T-helper 17 cell (primary cell): ENCODE results near the gene RRP12. TPM values are rescaled to one million over a fixed set of nuclear protein-coding genes. Genes with fewer than 3 reads are reported as not detected.

Experiments used
- total RNA-seq, 4 donors: library from RNA in 2 of 4; stranded (reverse) in 2 of 4; gene quantifications; one replicate each; pipeline ENCODE4 v1.2.3 and lab custom pipeline; 2022 to 2026

The RRP12 gene
- total RNA-seq, 2 donors from 2014 or later: 138 to 231 TPM

Other genes with a start within 250 kb of the RRP12 start
- under 1 TPM; 0.44 to 0.50 TPM for gene SLIT1, start 215.4 kb downstream of the RRP12 start, total RNA-seq
- 10 to 100 TPM in 1 of 2 donors, 1 to 10 TPM in 1; 9.3 to 15.7 TPM for gene ARHGAP19, start 108.7 kb downstream of the RRP12 start, total RNA-seq
- 10 to 100 TPM; 24.4 to 26.5 TPM for gene FRAT1, start 82.1 kb downstream of the RRP12 start, total RNA-seq
- gene FRAT2, start 66.6 kb downstream of the RRP12 start, total RNA-seq: 10 to 100 TPM; 16.8 to 21.7 TPM
- gene PGAM1, start 24.9 kb upstream of the RRP12 start, total RNA-seq: 100 to 1,000 TPM in 1 of 2 donors, 10 to 100 TPM in 1; 88.6 to 101 TPM
- 10 to 100 TPM; 32.0 to 38.6 TPM for gene EXOSC1, start 44.7 kb upstream of the RRP12 start, total RNA-seq
- 10 to 100 TPM; 14.9 to 15.3 TPM for gene ZDHHC16, start 44.8 kb upstream of the RRP12 start, total RNA-seq
- 10 to 100 TPM; 60.1 to 71.2 TPM for gene MMS19, start 97.1 kb upstream of the RRP12 start, total RNA-seq
- 1 to 10 TPM; 1.1 to 1.4 TPM for gene UBTD1, start 97.6 kb upstream of the RRP12 start, total RNA-seq
- not detected for gene ANKRD2, start 171.4 kb upstream of the RRP12 start, total RNA-seq
- gene HOGA1, start 183.0 kb upstream of the RRP12 start, total RNA-seq: not detected
- not detected for gene C10orf62, start 188.4 kb upstream of the RRP12 start, total RNA-seq
- gene MORN4, start 232.2 kb upstream of the RRP12 start, total RNA-seq: 1 to 10 TPM in 1 of 2 donors, under 1 TPM in 1; 0.35 to 1.2 TPM
- gene PI4K2A, start 239.3 kb upstream of the RRP12 start, total RNA-seq: 10 to 100 TPM; 23.3 to 26.2 TPM